Endometrium (tissue), 2 donors: ENCODE measurements around the gene PROB1.
"Not testable (repeated sequence)": the region's sequence is repeated elsewhere in the genome, so short reads cannot be mapped to it uniquely, and the experiment has no call there.

Experiments used
- FAIRE-seq: peaks from 2 replicates; lab custom pipeline; 2012; peaks lifted over from hg19 to GRCh38; lab: Jason Lieb, UNC
- donor health status: control.
- donor health status: control.

PROB1 gene, protein sequence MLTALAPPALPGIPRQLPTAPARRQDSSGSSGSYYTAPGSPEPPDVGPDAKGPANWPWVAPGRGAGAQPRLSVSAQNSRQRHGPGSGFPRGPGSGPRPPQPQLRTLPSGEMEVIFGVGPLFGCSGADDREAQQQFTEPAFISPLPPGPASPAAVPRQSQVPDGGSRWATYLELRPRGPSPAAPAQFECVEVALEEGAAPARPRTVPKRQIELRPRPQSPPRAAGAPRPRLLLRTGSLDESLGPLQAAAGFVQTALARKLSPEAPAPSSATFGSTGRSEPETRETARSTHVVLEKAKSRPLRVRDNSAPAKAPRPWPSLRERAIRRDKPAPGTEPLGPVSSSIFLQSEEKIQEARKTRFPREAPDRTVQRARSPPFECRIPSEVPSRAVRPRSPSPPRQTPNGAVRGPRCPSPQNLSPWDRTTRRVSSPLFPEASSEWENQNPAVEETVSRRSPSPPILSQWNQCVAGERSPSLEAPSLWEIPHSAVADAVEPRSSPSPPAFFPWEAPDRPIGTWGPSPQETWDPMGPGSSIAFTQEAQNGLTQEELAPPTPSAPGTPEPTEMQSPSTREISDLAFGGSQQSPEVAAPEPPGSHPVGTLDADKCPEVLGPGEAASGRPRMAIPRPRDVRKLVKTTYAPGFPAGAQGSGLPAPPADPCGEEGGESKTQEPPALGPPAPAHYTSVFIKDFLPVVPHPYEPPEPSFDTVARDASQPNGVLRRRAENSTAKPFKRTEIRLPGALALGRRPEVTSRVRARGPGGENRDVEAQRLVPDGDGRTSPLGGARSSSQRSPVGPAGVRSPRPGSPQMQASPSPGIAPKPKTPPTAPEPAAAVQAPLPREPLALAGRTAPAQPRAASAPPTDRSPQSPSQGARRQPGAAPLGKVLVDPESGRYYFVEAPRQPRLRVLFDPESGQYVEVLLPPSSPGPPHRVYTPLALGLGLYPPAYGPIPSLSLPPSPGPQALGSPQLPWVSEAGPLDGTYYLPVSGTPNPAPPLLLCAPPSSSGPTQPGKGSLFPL

DNA sequence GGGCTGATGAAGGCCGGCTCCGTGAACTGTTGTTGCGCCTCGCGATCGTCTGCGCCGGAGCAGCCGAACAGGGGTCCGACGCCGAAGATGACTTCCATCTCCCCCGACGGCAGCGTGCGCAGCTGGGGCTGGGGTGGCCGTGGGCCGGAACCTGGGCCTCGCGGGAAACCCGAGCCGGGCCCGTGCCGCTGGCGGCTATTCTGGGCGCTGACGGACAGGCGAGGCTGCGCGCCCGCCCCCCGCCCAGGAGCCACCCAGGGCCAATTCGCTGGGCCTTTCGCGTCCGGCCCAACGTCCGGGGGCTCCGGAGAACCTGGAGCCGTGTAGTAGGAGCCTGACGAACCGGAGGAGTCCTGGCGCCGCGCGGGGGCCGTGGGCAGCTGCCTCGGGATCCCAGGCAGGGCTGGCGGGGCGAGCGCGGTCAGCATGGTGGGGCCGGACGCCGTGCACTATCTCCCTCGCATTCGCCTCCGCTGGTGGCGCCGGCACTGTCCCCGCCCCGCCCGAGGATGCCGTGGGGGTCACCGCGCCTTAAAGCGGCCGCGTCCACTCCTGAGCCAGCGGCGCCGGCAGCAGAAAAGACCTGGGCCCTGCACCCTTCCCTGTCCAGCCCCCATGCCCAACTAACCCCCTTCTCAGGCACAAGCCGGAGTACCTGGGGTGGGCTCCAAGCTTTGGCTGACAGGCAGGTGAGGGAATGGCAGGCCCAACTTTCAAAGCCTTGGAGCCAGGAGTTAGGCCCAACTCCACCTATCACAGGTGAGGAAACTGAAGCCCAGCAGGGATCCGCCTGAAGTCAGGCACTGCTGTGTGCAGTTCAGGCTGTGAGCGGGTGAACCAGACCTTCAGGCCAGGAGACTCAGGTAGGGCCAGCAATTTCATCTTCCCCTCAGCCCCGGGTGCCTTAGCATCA lies at the start of gene PROB1:
TSS of gene PROB1 (minus strand) at position 451 of the 913 bp plus-strand sequence. CDS start at position 428, 23 bp downstream.
- no peak for FAIRE-seq

GRCh38 chr5:139443831-139444453 lies 49.0 kb upstream of the PROB1 start:
- no peak for FAIRE-seq

DNA sequence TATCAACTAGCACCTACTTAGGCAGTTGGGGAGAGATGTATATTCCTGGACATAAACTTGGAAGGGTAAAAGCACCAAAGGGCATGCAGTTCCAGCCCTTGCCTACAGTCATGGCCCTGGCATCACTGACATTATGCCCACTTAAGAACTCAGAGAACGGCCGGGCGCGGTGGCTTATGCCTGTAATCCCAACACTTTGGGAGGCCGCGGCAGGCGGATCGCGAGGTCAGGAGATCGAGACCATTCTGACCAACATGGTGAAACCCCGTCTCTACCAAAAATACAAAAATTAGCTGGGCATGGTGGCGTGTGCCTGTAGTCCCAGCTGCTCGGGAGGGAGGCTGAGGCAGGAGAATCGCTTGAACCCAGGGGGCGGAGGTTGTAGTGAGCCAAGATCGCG lies 45.5 kb upstream of the PROB1 start:
- FAIRE-seq = not testable (repeated sequence)

GRCh38 chr5:139439013-139439903 lies 44.4 kb upstream of the PROB1 start, which contains the start of gene DNAJC18:
Gene DNAJC18, minus strand, starts transcription at chr5:139439525. Its CDS starts 80 bp downstream, at chr5:139439445.
- no peak for FAIRE-seq

DNA sequence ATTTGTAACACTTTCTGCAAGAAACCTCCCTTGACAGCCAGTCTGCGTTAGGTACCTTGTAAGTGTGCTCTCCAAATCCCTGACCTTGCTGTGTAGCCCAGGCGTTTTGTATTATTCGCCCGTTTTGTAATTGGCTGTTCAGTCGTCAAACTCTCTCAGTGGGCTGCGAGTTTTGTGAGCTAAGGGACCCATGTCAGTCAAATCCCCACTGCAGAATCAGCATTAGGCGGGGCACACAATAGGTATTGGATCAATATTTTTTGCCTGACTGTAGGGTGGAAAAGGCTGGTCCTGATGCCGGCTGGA lies 43.8 kb upstream of the PROB1 start:
- FAIRE-seq = no peak

- no peak for FAIRE-seq
Observed at GRCh38 chr5:139435676-139436075, 40.8 kb upstream of the PROB1 start.

DNA sequence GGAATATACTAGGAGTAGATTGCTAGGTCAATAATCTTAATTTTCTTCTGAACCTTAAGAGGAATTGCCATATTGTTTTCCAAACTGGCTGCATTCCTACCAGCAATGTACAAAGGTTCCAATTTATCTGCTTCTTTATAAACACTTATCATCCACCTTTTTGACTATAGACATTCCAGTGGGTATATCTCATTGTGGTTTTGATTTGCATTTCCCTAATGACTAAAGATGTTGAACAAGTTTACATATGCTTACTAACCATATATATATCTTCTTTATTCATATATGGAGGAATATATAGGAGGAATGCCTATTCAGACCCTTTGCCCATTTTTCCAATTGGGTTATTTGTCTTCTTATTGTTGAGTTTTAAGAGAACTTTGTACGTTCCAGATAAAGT lies 36.8 kb upstream of the PROB1 start:
- FAIRE-seq = no peak

DNA sequence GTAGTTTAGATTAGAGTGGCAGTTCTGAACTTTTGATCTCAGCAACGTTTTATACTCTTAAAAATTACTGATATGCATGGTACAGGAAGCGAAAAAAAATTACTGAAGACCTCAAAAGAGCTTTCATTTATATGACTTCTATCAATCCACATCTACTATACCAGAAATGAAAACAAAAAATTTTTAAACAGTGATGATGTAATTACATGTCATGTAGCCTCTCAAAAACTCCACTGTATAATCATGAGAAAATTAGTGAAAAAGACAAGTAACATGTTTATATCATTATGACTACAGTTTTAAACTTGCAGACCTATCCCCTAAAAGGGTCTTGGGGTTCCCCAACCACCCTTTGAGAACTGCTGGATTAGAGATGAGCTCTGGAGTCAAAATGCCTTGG lies 35.1 kb upstream of the PROB1 start:
- no peak for FAIRE-seq

DNA sequence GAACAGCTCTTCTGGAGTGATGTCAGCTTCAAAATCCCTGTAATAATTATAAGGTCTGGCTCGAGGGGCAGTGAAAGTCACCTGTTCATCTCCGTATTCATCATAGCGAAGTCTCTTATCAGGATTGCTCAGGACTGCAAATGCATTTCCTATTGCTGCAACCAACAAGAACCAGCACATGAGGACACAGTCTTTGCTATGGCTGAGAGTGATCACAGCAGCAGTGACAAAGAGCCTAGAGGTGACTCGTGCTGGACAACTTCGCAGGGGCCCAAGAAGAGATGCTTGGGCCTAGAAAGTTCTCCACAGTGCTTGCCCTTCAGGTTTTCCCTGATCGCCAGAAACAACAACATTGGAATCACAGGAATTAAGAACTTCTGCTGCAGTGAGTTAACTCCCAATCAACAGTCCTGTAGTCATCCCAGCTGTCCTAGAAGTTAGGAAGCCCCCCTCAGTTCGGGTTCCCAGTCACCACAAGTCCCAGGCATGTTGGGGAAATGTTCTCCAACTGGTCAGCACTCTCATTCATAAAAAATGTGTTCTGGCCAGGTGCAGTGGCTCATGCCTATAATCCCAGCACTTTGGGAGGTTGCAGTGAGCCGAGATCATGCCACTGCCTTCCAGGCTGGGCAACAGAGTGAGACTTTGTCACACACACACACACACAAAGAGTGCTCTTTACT lies 31.4 kb upstream of the PROB1 start:
- FAIRE-seq = no peak

DNA sequence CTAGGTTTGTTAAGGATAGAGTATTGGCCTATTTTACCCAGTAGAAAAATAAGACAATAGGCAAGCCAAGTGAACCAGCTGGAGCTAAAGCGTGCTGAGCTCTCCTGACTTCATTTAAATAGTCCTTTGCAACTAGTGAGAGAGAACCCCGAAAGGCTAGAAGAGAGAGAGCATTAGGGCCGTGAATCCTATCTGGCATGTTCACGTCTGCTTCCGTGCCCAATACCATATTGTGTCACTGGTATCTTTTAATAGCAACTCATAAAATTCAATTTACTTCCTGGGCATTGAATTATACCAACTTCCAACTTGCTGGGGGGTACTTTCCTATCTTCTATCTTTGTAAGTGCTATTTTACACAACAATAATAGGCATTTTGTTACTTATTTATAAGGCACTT lies 30.6 kb upstream of the PROB1 start:
- FAIRE-seq = no peak

GRCh38 chr5:139422307-139422893 lies 27.5 kb upstream of the PROB1 start:
- peak; percentile 79 for FAIRE-seq

- FAIRE-seq = no peak
Observed at GRCh38 chr5:139419226-139420192, 24.6 kb upstream of the PROB1 start.

GRCh38 chr5:139418793-139419192 lies 23.9 kb upstream of the PROB1 start:
- FAIRE-seq = no peak

- FAIRE-seq = no peak
Observed at GRCh38 chr5:139417214-139417613, 22.3 kb upstream of the PROB1 start.

- no peak for FAIRE-seq
Observed at GRCh38 chr5:139416651-139417050, 21.7 kb upstream of the PROB1 start.

GRCh38 chr5:139415869-139416268 lies 21.0 kb upstream of the PROB1 start:
- no peak for FAIRE-seq

GRCh38 chr5:139415221-139415861 lies 20.4 kb upstream of the PROB1 start:
- no peak for FAIRE-seq
